NCI-H2029 (cell line): Measurements from ENCODE around the gene SLAMF1.
"Not testable (repeated sequence)": the region's sequence is repeated elsewhere in the genome, so short reads cannot be mapped to it uniquely, and the experiment has no call there.

Experiments used
- DNase-seq: peaks from one replicate; lab custom pipeline; 2025; lab: John Stamatoyannopoulos, UW

SLAMF1 gene

DNA sequence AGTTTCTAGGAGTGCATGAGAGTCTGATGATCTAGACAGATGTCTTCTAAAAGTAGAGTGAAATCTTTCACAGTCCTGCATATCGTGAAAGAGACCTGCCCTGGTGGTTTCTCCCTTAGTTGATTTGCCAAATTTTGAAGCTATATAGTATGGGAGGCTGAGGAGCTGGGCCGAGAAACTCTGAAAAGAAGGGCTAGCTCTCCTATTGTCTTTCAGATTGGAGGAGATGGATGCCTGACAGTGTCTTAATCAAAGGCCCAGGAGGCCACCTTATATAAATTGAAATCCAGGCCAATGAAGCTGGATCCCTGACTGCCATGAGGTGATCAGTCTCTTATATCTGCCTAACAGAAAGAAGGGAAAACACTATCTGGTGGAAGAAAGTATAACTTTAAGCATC, 49.1 kb downstream of the SLAMF1 start:
- DNase-seq = no peak

DNA sequence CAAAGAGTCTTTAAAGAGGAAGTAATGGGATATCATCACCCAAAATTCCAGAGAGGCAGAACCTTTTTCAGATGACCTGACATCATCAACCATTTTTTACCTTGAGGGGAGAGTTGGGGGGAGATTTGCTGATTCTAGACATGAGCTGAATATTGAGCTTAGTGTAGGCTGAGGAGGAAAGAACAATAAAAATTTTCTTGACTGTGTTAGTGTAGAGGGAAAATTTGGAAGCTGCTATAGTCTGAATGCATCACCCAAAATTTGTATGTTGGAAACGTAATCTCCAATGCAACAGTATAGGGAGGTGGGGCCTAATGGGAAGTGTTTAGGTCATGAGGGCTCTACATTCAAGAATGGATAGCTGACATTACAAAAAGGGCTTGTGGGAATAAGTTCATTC, 49.8 kb downstream of the SLAMF1 start:
- DNase-seq = no peak

DNA sequence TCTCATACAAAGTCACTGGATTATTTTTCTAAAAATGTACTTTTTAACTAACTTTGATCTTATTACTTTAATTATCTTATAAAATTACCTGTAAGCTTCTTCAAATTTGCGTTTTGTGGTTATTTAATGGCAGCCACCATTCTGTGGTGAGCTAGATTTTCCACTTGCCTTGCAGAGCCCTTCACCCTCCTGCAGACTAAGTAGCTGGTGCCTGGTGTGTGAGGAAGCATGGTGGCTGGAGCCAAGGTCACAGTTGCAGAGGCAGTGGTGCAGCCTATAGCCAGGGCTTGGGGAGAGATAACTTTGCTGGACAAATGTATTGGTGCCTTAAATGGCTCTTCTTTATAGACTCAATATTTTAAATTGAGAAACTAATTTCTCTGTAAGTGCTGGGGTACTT, 56.4 kb downstream of the SLAMF1 start:
- no peak for DNase-seq

- DNase-seq = no peak
These were observed 58.4 kb downstream of the SLAMF1 start for GRCh38 chr1:160588468-160588867.

DNA sequence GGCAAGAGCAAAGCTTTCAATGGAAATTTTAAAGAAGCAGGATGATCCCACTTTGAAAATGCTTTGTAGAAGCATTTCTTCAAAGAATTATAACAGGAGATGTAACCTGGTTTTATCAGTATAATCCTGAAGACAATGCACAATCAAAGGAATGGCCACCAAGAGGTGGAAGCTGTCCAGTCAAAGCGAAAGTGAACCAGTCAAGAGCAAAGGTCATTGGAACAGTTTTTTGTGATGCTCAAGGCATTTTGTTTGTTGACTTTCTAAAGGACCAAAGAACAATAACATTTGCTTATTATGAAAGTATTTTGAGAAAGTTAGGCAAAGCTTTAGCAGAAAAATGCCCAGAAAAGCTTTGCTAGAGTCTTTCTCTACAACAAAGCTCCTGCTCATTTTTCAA, 62.1 kb downstream of the SLAMF1 start:
- no peak for DNase-seq

DNA sequence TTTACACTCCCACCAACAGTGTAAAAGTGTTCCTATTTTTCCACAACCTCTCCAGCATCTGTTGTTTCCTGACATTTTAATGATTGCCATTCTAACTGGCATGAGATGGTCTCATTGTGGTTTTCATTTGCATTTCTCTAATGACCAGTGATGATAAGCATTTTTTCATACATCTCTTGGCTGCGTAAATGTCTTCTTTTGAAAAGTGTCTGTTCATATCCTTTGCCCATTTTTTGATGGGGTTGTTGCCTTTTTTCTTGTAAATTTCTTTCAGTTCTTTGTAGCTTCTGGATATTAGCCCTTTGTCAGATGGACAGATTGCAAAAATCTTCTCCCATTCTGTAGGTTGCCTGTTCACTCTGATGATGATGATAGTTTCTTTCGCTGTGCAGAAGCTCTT, 63.9 kb downstream of the SLAMF1 start:
- DNase-seq = not testable (repeated sequence)

- no peak for DNase-seq
These were observed 64.9 kb downstream of the SLAMF1 start for GRCh38 chr1:160581961-160582360.

DNA sequence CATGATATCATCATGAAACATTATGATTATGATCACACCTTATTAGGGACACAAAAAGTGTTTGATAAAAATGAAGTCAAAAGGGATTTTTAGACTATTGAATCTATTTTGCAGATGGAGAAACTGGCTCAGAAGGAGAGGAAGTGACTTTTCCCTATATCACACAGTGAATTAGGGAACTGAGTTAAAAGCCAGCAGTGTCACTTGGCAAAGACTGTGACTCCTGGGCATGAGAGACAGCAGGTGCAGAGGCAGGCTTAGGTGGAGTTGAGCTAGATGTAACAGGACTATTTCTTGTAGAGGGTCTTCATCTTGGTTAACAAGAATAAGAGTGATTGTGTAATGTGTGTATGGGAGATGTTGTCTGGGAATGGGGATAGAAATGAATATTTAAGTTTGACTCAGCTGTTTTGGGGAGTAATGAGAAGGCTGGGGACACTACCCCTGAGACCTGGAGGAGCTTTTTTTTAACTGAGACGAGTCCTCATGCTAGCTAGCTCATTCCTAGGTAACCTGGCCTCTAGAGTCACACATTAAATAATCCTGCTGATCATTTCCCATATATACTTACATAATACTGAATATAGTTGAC, 66.5 kb downstream of the SLAMF1 start:
- DNase-seq = no peak

DNA sequence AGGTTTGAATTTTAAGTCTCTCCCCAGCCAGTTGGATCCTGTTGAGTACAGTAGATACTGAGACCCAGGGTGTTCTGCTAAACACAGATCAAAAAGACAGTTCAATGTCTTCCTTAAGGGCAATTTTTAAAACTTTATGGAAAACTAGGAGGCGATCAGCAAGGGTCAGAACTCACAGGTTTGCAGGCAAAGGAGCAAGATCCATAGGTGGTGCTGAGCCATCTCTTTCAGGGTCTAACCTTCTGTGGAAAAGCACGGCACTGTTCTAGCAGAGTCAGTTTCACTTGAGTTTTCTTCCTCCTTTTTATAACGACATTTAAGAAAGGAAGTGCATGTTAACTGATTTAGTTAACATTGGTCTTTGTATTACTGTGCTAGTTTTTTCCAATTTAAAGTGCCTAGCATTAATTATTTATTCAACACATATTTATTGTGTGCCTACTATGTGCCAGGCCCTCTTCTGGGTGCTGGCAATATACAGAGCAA, 67.6 kb downstream of the SLAMF1 start, which contains the start of gene CD84:
Gene CD84, minus strand, starts transcription at position 281 of the 486 bp plus-strand sequence. Its CDS starts 59 bp downstream, at position 222.
- DNase-seq = no peak

- no peak for DNase-seq
These were observed 68.2 kb downstream of the SLAMF1 start for GRCh38 chr1:160578525-160579191.

DNA sequence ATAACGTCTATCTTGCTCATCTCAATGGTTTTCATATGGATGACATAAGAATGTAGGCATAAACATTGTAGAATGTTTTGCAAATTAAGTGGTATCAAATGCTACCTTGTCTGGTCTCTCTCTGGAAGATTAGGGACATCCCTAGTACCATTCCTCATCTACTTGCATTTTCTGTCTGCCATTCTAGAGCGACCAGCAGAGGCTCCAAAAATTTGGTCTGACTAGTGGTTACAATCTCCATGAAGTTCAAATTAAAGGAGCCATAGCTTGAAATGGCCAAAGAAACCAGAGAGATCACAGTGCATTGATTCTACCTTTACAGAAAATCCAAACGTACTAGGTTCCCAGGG, 68.7 kb downstream of the SLAMF1 start:
- DNase-seq = no peak

- DNase-seq = no peak
These were observed 69.2 kb downstream of the SLAMF1 start for GRCh38 chr1:160577671-160578070.

- DNase-seq = no peak
These were observed 70.0 kb downstream of the SLAMF1 start for GRCh38 chr1:160576884-160577283.

- no peak for DNase-seq
These were observed 70.5 kb downstream of the SLAMF1 start for GRCh38 chr1:160576390-160576789.

DNA sequence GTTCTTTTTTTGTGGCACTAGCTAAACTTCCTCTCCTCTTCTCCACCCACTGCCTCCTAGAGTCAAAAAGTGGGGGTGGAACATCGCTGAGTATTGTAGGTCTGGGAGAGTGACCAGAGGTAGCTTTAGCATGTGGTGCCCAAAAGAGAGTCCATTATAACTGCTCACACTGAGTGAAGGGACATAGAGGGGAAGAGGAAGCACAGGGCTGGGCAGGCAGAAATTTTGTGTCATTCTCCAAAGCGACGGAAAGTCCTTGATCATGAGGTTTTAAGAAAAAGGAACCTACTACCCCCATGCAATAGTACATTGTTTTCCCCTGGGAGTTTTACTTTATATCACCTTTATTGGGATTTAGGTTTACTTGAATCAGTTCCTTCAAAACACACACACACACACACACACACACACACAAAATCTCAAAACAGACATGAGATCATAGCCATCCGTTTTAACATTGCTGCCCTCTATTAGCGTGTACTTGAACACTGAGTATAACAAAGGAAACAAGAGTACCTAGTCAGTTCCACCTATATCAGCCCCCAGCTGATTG, 71.7 kb downstream of the SLAMF1 start:
- DNase-seq = no peak

- DNase-seq = no peak
These were observed 76.0 kb downstream of the SLAMF1 start for GRCh38 chr1:160570840-160571239.

DNA sequence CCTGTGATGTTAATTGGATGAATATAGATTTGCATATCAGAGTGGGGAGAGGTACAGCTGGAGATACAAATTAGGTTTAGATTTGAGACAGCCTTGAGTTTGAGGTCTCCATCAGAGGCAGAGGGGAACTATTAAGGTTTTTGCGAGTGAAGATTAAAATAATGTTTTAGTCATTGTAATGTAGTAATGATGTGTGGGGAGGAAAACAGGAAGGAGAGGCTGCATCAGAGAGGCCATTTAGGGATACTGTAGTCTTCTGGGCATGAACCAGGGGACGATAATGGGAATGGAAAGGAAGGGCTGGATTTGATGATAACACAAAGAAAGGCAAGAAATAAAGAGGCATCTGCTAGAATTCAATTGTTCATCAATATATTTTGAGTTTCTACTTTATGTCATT, 77.0 kb downstream of the SLAMF1 start:
- DNase-seq = no peak

GRCh38 chr1:160567858-160568682, 78.8 kb downstream of the SLAMF1 start:
- DNase-seq = no peak

DNA sequence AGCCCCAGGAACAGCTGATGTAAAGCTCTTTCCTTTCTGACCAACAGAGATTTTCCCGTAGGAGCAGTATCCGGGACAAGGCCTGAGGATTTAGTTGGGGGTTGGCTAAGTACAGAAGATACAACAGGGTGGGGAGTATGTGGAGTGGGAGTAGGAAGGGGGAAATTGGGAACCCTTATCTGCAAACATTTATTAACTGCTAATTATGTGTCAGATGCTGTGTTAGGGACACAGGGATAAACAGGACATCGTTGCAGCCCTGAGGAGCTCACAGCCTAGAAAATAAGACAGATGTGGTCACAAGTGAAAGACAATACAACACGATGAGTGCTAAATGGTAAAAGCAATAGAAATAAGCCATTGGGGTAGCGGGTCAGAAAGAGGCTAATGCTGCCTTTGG, 79.5 kb downstream of the SLAMF1 start:
- no peak for DNase-seq

- DNase-seq = no peak
These were observed 81.3 kb downstream of the SLAMF1 start for GRCh38 chr1:160565564-160565963.

DNA sequence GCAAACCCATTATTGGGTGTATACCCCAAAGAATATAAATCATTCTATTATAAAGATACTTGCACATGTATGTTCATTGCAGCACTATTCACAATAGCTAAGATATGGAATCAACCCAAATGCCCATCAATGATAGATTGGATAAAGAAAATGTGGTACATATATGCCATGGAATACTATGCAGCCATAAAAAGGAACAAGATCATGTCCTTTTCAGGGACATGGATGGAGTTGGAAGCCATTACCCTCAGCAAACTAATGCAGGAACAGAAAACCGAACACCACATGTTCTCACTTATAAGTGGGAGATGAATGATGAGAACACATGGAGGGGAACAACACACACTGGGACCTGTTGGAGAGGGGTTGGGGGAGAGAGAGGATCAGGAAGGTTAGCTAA, 83.6 kb downstream of the SLAMF1 start:
- DNase-seq = not testable (repeated sequence)

- DNase-seq = not testable (repeated sequence)
These were observed 84.1 kb downstream of the SLAMF1 start for GRCh38 chr1:160562745-160563144.

- no peak for DNase-seq
These were observed 86.0 kb downstream of the SLAMF1 start for GRCh38 chr1:160560806-160561205.
